A549 (cell line): ENCODE results near the gene AFF3. TPM values are rescaled to one million over a fixed set of nuclear protein-coding genes. Genes with fewer than 3 reads are reported as not detected.
A peak's percentile ranks its signal among the peaks of the same experiment; 100 is the strongest.

Experiments used
- ATAC-seq, 2 experiments: fragments of 200-7000 bp in 1 of 2; fragments of >200 bp in 1 of 2; cut with Nextera tagmentation in 1 of 2; cut with Tn5 transposase in 1 of 2; 3 replicates each; pipeline versions ENCODE4 v1.8.0 to v1.9.1; 2018 to 2020; ENCODE audit warnings: mild to moderate bottlenecking in 1 of 2, moderate library complexity in 1 of 2
- CTCF ChIA-PET: fragments of 300-600 bp; sonication (Branson Sonifier 250); formaldehyde crosslinking; extraction: SDS; loops from one replicate; lab custom pipeline; 2021; ENCODE audit warnings: antibody characterized with exemption, inconsistent platforms; lab: Yijun Ruan, JAX
- POLR2A ChIA-PET: fragments of 350-600 bp; formaldehyde crosslinking; extraction: SDS; loops from one replicate; lab custom pipeline; 2021; ENCODE audit warnings: antibody characterized with exemption, inconsistent platforms; lab: Yijun Ruan, JAX
- DNase-seq, 2 experiments: peaks; one replicate each; pipeline versions ENCODE4 v3.0.0 to v3.0.0-alpha.2; 2011 to 2016; ENCODE audit warnings: low read depth in 1 of 2, low spot score in 1 of 2
- FAIRE-seq: peaks from 2 replicates; lab custom pipeline; 2011; peaks lifted over from hg19 to GRCh38; lab: Jason Lieb, UNC
- H3K27ac ChIP-seq, 2 experiments: fragments of >200 bp; sonication (Bioruptor Twin); formaldehyde crosslinking; 3 replicates each; pipeline ENCODE4 v1.5.1; 2016 to 2017
- H3K4me1 ChIP-seq: fragments of >200 bp; sonication (Bioruptor Twin); formaldehyde crosslinking; 3 replicates; pipeline ENCODE4 v1.6.1; 2016
- H3K4me2 ChIP-seq: fragments of >200 bp; sonication (Bioruptor Twin); formaldehyde crosslinking; 3 replicates; pipeline ENCODE4 v1.6.1; 2016
- H3K4me3 ChIP-seq: fragments of >200 bp; sonication (Bioruptor Twin); formaldehyde crosslinking; 3 replicates; pipeline ENCODE4 v1.5.1; 2016
- H3K9me3 ChIP-seq: fragments of >200 bp; sonication (Bioruptor Twin); formaldehyde crosslinking; 3 replicates; pipeline ENCODE4 v1.6.1; 2016
- ATOH8 ChIP-seq: fragments of 250-450 bp; sonication (Bioruptor Pico); IDR thresholded peaks from 2 replicates; pipeline ENCODE4 v1.5.0; 2020; ENCODE audit warnings: low read depth, mild to moderate bottlenecking, moderate library complexity
- BCL3 ChIP-seq: fragments of >200 bp; sonication (Bioruptor Twin); formaldehyde crosslinking; IDR thresholded peaks from 3 replicates; pipeline ENCODE4 v1.6.1; 2016
- CHD2 ChIP-seq: fragments of 150-350 bp; IDR thresholded peaks from 2 replicates; pipeline ENCODE4 v1.6.1; 2014; ENCODE audit warnings: low read length; ENCODE audit not compliant: partially characterized antibody
- E2F6 ChIP-seq: IDR thresholded peaks from 2 replicates; pipeline ENCODE4 v1.6.1; 2012; ENCODE audit warnings: low read depth, borderline replicate concordance
- EHF ChIP-seq: fragments of 250-450 bp; sonication (Bioruptor Pico); IDR thresholded peaks from 2 replicates; pipeline ENCODE4 v1.5.0; 2020; ENCODE audit warnings: mild to moderate bottlenecking
- EP300 ChIP-seq, 2 experiments: fragments of >200 bp; sonication (Bioruptor Twin); formaldehyde crosslinking; IDR thresholded peaks; 2 replicates in 1 of 2; 3 replicates in 1 of 2; pipeline ENCODE4 v1.6.1; 2016 to 2017
- GATA3 ChIP-seq: IDR thresholded peaks from 2 replicates; pipeline ENCODE4 v1.6.1; 2012; ENCODE audit warnings: borderline replicate concordance
- HOXB13 ChIP-seq: fragments of 250-450 bp; sonication (Bioruptor Pico); IDR thresholded peaks from 2 replicates; pipeline ENCODE4 v1.5.0; 2020; ENCODE audit warnings: low read depth, mild to moderate bottlenecking, moderate library complexity
- JUN ChIP-seq, 2 experiments: fragments of >200 bp; sonication (Bioruptor Twin); formaldehyde crosslinking; IDR thresholded peaks; 2 replicates in 1 of 2; 3 replicates in 1 of 2; pipeline ENCODE4 v1.6.1; 2016 to 2017
- KDM5A ChIP-seq: fragments of 200-600 bp; sonication (generic); IDR thresholded peaks from 2 replicates; pipeline ENCODE4 v1.6.1; 2016; ENCODE audit warnings: antibody characterized with exemption, mild to moderate bottlenecking
- MAFK ChIP-seq: fragments of 450-650 bp; IDR thresholded peaks from 2 replicates; pipeline ENCODE4 v1.6.1; 2014; ENCODE audit not compliant: partially characterized antibody
- MAZ ChIP-seq: fragments of 150-350 bp; IDR thresholded peaks from 2 replicates; pipeline ENCODE4 v1.6.1; 2014; ENCODE audit warnings: antibody characterized with exemption, low read depth, low read length, borderline replicate concordance
- NFE2L2 ChIP-seq: fragments of 150-350 bp; conservative IDR thresholded peaks from 2 replicates; pipeline ENCODE4 v1.6.1; 2014; ENCODE audit warnings: low read length
- PHF8 ChIP-seq: fragments of 200-600 bp; sonication (generic); IDR thresholded peaks from 2 replicates; pipeline ENCODE4 v1.6.1; 2016; ENCODE audit warnings: low read depth, mild to moderate bottlenecking, antibody characterized with exemption, moderate library complexity, borderline replicate concordance
- POLR2A ChIP-seq: IDR thresholded peaks from 2 replicates; pipeline ENCODE4 v1.6.1; 2012; ENCODE audit warnings: mild to moderate bottlenecking, low read length
- RAD21 ChIP-seq, 2 experiments: fragments of >200 bp in 1 of 2; sonication (Bioruptor Twin) in 1 of 2; formaldehyde crosslinking in 1 of 2; IDR thresholded peaks in 1 of 2; conservative IDR thresholded peaks in 1 of 2; 2 replicates in 1 of 2; 3 replicates in 1 of 2; pipeline ENCODE4 v1.6.1; 2012 to 2018; ENCODE audit warnings: inconsistent platforms in 1 of 2
- RCOR1 ChIP-seq: fragments of 150-350 bp; IDR thresholded peaks from 2 replicates; pipeline ENCODE4 v1.6.1; 2014; ENCODE audit warnings: antibody characterized with exemption, low read length, low read depth
- REST ChIP-seq: fragments of 200-600 bp; sonication (generic); IDR thresholded peaks from 2 replicates; pipeline ENCODE4 v1.6.1; 2016; ENCODE audit warnings: antibody characterized with exemption, mild to moderate bottlenecking, moderate library complexity
- RFX5 ChIP-seq: fragments of 450-650 bp; IDR thresholded peaks from 2 replicates; pipeline ENCODE4 v1.7.1; 2014; ENCODE audit warnings: antibody characterized with exemption, mild to moderate bottlenecking, moderate library complexity
- RNF2 ChIP-seq: fragments of 200-600 bp; sonication (generic); IDR thresholded peaks from 2 replicates; pipeline ENCODE4 v1.6.1; 2016; ENCODE audit warnings: low read depth, mild to moderate bottlenecking, antibody characterized with exemption, moderate library complexity, borderline replicate concordance
- TFCP2L1 ChIP-seq: fragments of 250-450 bp; sonication (Bioruptor Pico); IDR thresholded peaks from 2 replicates; pipeline ENCODE4 v1.5.0; 2021; ENCODE audit warnings: mild to moderate bottlenecking
- TP53 ChIP-seq: fragments of 250-450 bp; sonication (Bioruptor Pico); IDR thresholded peaks from 2 replicates; pipeline ENCODE4 v1.5.0; 2021; ENCODE audit warnings: mild to moderate bottlenecking, moderate library complexity
- ZNF302 ChIP-seq: fragments of 250-450 bp; sonication (Bioruptor Pico); IDR thresholded peaks from 2 replicates; pipeline ENCODE4 v1.9.0; 2021; ENCODE audit warnings: inconsistent platforms, mild to moderate bottlenecking, moderate library complexity
- WGBS: methylation state at CpG from one replicate; pipeline ENCODE4 v1.1.6; 2017; ENCODE audit errors: missing lambda C conversion rate; 5-methylcytosine and 5-hydroxymethylcytosine counted together
- polyA plus RNA-seq, 4 experiments: library from polyadenylated mRNA; depleted of rRNA in 3 of 4; stranded (reverse); fragments of >200 nt; fragmentation: RNase III in 1 of 4; extraction: RNeasy Plus Mini Kit Qiagen cat#74134 plus additional on column Dnase treatment in 1 of 4; gene quantifications; 2 replicates in 3 of 4; 3 replicates in 1 of 4; pipeline ENCODE4 v1.2.3, GENCODE V29; 2011 to 2017
- TF ChIP-seq, protein P1 (sequence below): IDR thresholded peaks from 2 replicates; pipeline ENCODE4 v1.6.1; 2012

The AFF3 gene
- polyA plus RNA-seq, 2 of the 4 experiments (the other 2 are of a cell fraction) = not detected

DNA sequence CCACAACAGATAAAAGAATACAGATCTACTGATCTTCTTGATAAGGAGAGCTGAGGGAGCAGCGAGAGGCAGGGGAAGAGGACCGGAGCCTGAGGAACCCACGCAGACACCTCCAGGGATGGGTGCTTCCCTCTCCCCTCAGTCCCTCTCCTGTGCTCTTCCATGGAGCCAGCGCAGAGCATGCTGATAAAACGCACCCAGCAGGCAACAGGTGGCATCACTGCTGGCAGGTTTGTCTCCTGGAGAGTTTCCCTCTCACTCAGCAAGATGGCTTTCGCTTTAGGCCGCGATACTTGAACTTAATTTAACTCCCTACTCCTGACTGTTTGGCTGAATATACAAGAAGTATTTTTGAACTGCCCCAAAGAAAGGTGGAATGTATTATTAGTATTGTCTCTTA is 489.5 kb downstream of the AFF3 start:
- H3K4me1 ChIP-seq = no peaks in the 10 kb centered on the region
- H3K4me3 ChIP-seq = no peak overlapping the region
- ChIA-PET POLR2A (no interaction called here), CTCF (no interaction called here)
- FAIRE-seq (no peak), ATAC-seq (0 out of 6 replicates have a peak, but pooled peaks of 1 of the 2 experiments have one; percentile 34), DNase-seq (no peak)
- H3K9me3 ChIP-seq = no peaks in the 10 kb centered on the region
- no peak overlapping the region for H3K4me2 ChIP-seq
- no peak overlapping the region for H3K27ac ChIP-seq
- TF ChIP-seq NFE2L2 (no peak), REST (no peak), JUN (IDR thresholded peaks at IDR 0.05) (no peak), RAD21 (conservative IDR thresholded peaks at IDR 0.05 in 1 of 2, IDR thresholded peaks at IDR 0.05 in 1 of 2) (no peak)
- 69% methylated on average over 8 of the region's 8 CpGs for WGBS

- FAIRE-seq (no peak), DNase-seq (no peak), ATAC-seq (no peak)
- ChIA-PET CTCF (no interaction called here), POLR2A (no interaction called here)
- no peaks in the 10 kb centered on the region for H3K4me1 ChIP-seq
- WGBS = 46% methylated on average over 9 of the region's 9 CpGs
- no peak overlapping the region for H3K4me3 ChIP-seq
- no peak overlapping the region for H3K4me2 ChIP-seq
- H3K27ac ChIP-seq = no peak overlapping the region
- TF ChIP-seq PHF8 = no peak
- TF ChIP-seq, protein P1, sequence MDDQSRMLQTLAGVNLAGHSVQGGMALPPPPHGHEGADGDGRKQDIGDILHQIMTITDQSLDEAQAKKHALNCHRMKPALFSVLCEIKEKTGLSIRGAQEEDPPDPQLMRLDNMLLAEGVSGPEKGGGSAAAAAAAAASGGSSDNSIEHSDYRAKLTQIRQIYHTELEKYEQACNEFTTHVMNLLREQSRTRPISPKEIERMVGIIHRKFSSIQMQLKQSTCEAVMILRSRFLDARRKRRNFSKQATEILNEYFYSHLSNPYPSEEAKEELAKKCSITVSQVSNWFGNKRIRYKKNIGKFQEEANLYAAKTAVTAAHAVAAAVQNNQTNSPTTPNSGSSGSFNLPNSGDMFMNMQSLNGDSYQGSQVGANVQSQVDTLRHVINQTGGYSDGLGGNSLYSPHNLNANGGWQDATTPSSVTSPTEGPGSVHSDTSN = no peak
- no peak for TF ChIP-seq GATA3
- TF ChIP-seq POLR2A = no peak
- TF ChIP-seq E2F6 = no peak
- TF ChIP-seq EHF (CRISPR knock-in tag) = no peak
- no peak for TF ChIP-seq BCL3
- no peak for TF ChIP-seq EP300 (IDR thresholded peaks at IDR 0.05)
- TF ChIP-seq HOXB13 (CRISPR knock-in tag) = no peak
- TF ChIP-seq ATOH8 (CRISPR knock-in tag) = no peak
- no peak for TF ChIP-seq RNF2
- TF ChIP-seq RCOR1 = no peak
- no peak for TF ChIP-seq MAFK
- TF ChIP-seq KDM5A = no peak
- no peak for TF ChIP-seq MAZ
- no peak for TF ChIP-seq TP53 (CRISPR knock-in tag)
- TF ChIP-seq TFCP2L1 (CRISPR knock-in tag) = no peak
- no peak for TF ChIP-seq CHD2
- TF ChIP-seq RFX5 = no peak
- no peak for TF ChIP-seq ZNF302
- H3K9me3 ChIP-seq = no peaks in the 10 kb centered on the region
Observed at GRCh38 chr2:99651930-99652670, 490.3 kb downstream of the AFF3 start.
